GM20431 (cell line): Measurements from ENCODE around the gene SUPT5H.

ENCODE experiments used
- in situ Hi-C: fragments of 300-500 bp; cut with MseI, MboI; formaldehyde crosslinking; loops from one replicate; pipeline ENCODE4 v1.15.0; 2020; ENCODE audit warnings: low sequenced_read_pairs; ENCODE audit not compliant: unreplicated experiment

SUPT5H gene

DNA sequence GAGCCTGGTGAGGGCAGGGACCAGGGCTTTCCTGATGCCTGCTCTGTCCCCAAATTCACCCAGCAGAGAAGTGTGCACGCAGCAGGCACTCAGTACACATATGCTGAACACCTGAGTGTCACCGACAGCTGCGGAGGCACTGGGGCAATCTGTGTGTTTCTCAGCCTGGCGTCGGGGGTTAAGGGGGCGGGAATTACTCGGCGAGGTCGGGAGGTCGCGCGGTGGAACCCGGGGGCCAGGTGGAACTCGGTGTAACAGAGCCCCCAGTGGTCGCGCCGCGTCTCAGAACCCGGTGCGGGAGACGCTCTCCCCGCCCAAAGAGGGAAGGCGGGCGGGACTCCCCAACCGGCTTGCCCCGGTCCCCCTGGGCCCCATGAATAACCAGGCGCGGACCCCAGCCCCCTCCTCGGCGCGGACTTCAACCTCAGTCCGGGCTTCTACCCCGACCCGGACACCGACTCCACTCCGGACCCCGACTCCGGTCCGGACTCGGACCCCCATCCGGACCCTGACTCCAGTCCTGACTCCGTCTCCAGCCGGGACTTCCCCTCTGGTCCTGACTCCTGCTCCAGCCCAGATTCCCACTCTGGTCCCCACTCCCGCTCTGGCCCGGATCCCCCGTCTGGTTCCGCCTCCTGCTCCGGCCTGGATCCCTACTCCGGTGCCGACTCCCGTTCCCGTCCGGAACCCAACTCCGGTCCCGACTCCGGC lies 69.6 kb downstream of the SUPT5H start, which contains the start of gene SELENOV:
Gene SELENOV, plus strand, starts transcription at position 300 of the 711 bp plus-strand sequence. Its CDS starts 74 bp downstream, at position 374.
- in situ Hi-C loops = no loop called here

DNA sequence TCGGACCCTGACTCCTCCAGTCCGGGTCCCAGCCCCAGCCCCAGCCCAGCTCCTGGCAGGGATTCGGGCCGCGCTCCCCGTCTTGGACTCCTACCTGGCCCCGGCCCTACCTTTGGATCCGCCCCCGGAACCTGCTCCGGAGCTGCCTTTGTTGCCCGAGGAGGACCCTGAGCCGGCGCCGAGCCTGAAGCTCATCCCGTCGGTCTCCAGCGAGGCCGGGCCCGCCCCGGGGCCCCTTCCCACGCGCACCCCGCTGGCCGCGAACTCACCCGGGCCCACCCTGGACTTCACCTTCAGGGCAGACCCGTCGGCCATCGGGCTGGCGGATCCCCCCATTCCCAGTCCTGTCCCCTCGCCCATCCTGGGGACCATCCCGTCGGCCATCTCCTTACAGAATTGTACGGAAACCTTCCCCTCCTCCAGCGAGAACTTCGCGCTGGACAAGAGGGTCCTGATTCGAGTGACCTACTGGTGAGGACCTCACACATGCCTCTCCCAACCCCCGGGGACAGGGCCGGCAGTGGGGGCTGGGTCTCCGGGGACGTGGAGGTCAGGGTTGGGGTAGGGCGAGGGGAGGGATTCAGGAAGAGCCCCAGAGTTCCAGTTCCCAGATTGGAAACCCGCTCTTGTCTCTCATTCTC lies 70.3 kb downstream of the SUPT5H start:
- in situ Hi-C loops = no loop called here

DNA sequence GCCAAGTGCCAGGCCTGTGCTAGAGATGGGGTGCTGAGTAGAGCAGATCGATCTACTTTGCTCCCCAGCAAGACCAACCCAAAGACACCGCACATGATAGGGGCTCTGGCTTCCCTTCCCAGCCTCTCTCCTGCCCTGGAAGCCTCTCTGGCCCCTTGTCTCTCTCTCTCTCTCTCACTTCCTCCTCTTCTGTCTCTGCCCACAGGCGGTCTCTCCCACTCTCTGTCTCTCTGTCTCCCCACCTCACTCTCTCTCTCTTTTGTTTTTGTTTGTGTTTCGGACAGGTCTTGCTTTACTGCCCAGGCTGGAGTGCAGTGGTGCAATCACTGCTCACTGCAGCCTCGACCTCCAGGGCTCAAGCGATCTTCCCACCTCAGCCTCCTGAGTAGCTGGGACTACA lies 70.9 kb downstream of the SUPT5H start:
- in situ Hi-C loops = no loop called here

DNA sequence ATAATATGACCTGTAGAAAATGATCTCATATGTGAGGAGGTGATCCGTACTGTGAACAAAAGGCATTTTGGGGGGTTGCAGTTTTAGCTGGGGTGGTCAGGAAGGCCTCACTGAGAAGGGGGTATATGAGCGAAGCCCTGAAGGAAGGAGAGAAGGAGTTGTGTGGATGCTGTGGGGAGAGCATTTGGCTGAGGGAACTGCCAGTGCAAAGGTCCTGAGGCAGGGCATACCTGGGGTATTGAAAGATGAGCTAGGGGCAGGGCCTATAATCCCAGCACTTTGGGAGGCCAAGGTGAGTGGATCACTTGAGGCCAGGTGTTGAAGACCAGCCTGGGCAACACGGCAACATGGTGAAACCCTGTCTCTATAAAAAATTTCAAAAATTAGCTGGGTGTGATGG lies 72.0 kb downstream of the SUPT5H start:
- in situ Hi-C loops = no loop called here

DNA sequence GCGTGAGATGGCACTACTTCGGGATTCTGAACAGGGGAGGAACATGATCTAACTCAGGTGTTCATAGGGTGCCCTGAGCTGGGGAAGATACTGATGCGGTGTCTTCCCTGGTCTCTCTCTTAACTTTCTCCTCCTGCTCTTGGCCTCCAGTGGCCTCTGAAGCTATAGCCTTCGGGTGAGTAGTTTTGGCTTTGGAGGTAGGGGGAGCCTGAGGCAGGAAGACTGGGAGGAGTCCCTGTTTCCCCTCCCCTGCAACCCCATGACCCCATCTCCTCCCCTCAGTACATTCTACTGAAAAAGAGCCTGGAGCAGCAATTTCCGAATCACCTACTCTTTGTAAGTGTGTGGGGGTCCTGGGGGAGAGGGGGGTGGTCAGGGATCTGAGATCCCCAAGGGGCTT lies 73.1 kb downstream of the SUPT5H start:
- in situ Hi-C loops = no loop called here

DNA sequence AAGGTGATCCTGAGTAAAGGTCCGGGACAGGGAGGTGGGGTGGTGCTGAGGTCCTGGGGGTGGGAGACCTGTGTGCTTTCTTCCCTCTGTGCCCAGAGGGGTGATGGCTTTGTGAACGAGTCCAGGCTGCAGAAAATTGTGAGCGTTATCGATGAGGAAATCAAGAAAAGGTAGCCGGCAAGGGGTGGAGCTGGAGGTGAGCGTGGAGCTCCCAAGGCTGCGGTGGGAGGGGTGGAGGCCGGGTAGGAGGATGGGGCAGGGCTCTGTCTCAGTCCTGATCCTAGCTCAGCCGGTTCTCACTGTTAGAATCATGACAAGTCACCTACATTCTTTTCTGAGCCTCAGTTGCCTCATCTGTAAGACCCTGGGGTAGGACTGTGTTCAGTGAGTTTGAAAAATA lies 73.6 kb downstream of the SUPT5H start:
- in situ Hi-C loops = no loop called here

- in situ Hi-C loops = no loop called here
Observed at GRCh38 chr19:39520541-39521484, 75.4 kb downstream of the SUPT5H start.

DNA sequence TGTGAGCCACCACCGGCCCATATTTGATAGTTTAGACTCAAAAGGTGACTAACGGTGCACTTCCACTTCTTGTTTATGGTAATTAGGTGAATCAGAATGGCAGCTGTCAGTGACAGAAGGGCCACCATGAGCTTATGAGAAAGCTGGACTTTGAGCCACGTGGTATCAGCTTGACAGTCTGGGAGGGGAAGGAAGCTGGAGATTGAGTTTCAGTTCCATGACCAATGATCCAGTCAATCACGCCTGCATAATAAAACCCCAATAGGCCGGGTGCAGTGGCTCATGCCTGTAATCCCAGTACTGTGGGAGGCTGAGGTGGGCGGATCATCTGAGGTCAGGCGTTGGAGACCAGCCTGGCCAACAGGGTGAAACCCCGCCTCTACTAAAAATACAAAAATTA lies 79.1 kb downstream of the SUPT5H start:
- in situ Hi-C loops = no loop called here

DNA sequence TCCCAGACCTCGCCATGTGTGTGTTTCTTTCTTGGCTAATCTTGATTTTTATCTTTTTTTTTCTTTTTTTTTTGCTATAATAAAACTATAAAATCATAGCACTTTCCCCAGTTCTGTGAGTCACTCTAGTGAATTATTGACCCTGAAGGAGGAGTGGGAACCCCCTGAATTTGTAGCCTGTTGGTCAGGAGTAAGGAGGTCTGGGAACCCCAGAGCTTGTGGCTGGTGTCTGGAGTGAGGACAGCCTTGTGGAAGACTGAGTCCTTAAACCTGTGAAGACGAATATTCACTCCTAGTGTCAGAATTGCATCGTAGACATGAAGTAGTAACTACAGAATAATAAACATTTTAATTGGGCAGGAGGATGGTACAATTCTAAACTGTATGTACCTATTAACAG lies 79.8 kb downstream of the SUPT5H start:
- in situ Hi-C loops = no loop called here
